Measurements from ENCODE around the gene SHMT2. TPM values are rescaled to one million over a fixed set of nuclear protein-coding genes. Genes with fewer than 3 reads are reported as not detected.

The SHMT2 gene
- total RNA-seq, 1 experiment from 2014 or later, result 280 TPM

- H3K27ac ChIP-seq (ENCODE audit: low read depth, low read length), result no peak overlapping the region
- CTCF ChIA-PET, result no interaction called here
- H3K9ac ChIP-seq (ENCODE audit: low read length), result no peak overlapping the region
- H4K20me1 ChIP-seq (ENCODE audit: insufficient read depth), result no peaks in the 10 kb centered on the region
- no TSS peak for BruUV-seq (replicated peaks)
- intact Hi-C loops (cut with micrococcal nuclease), result no loop called here
- H3K27me3 ChIP-seq (ENCODE audit: insufficient read depth, low read length), result no peaks in the 10 kb centered on the region
- H3K79me2 ChIP-seq (ENCODE audit: insufficient read depth, low read length), result no peaks in the 10 kb centered on the region
- no peak overlapping the region for H2AFZ ChIP-seq (ENCODE audit: low read depth, low read length, poor library complexity, severe bottlenecking)
- TF ChIP-seq MAX (IDR thresholded peaks at IDR 0.05), result no peak
- H3K4me2 ChIP-seq (ENCODE audit: low read length), result no peak overlapping the region
- POLR2A ChIA-PET, result no interaction called here
- no peak for DNase-seq (ENCODE audit: low read depth, low spot score)
- no peak overlapping the region for H3K4me3 ChIP-seq (replicated peaks in 1 of 2; ENCODE audit: low read depth in 1 of 2, low read length in 2 of 2)
- RAD21 ChIA-PET (ENCODE audit: low non-redundant PET in 1 of 2, low total read pairs in 2 of 2, uncharacterized antibody in 2 of 2, unreplicated experiment in 2 of 2), result no interaction called here
- H3K9me2 ChIP-seq (ENCODE audit: insufficient read depth), result no peaks in the 10 kb centered on the region
- no peaks in the 10 kb centered on the region for H3K9me3 ChIP-seq (ENCODE audit: control insufficient read depth in 1 of 2, insufficient read depth in 1 of 2, low read depth in 1 of 2, low read length in 2 of 2)
- H3K4me1 ChIP-seq (ENCODE audit: control insufficient read depth in 1 of 2, insufficient read depth in 2 of 2, low read length in 2 of 2), result peaks cover 6 to 25% of the 10 kb centered on the region in 2 experiments; a peak in 3 of 4 replicates
- no peak for ATAC-seq
- H3K36me3 ChIP-seq (ENCODE audit: control insufficient read depth in 1 of 2, insufficient read depth in 2 of 2, low read length in 2 of 2), result no peaks in the 10 kb centered on the region
Measured at GRCh38 chr12:57220770-57221168, 8.7 kb upstream of the SHMT2 start.

- DNase-seq (ENCODE audit: low read depth, low spot score), result no peak
- TF ChIP-seq ZNF274 (IDR thresholded peaks at IDR 0.05; ENCODE audit: low read depth, low read length), result no peak
- TF ChIP-seq TCF7L2 (IDR thresholded peaks at IDR 0.05; ENCODE audit: borderline replicate concordance, extremely low read depth, insufficient read depth, insufficient read length), result no peak
- no peak for TF ChIP-seq YY1 (IDR thresholded peaks at IDR 0.05; ENCODE audit: extremely low read depth, insufficient replicate concordance, low read depth, low read length)
- TF ChIP-seq CBX3 (IDR thresholded peaks at IDR 0.05; ENCODE audit: low read depth), result no peak
- ChIA-PET CTCF (no interaction called here), RAD21 (ENCODE audit: low non-redundant PET in 1 of 2, low total read pairs in 2 of 2, uncharacterized antibody in 2 of 2, unreplicated experiment in 2 of 2) (no interaction called here), POLR2A (no interaction called here)
- H3K9ac ChIP-seq (ENCODE audit: low read length), result no peak overlapping the region
- no peaks in the 10 kb centered on the region for H3K79me2 ChIP-seq (ENCODE audit: insufficient read depth, low read length)
- no peak overlapping the region for H3K4me2 ChIP-seq (ENCODE audit: low read length)
- no peaks in the 10 kb centered on the region for H4K20me1 ChIP-seq (ENCODE audit: insufficient read depth)
- no peaks in the 10 kb centered on the region for H3K27me3 ChIP-seq (ENCODE audit: insufficient read depth, low read length)
- no peaks in the 10 kb centered on the region for H3K36me3 ChIP-seq (ENCODE audit: control insufficient read depth in 1 of 2, insufficient read depth in 2 of 2, low read length in 2 of 2)
- no peaks in the 10 kb centered on the region for H3K9me2 ChIP-seq (ENCODE audit: insufficient read depth)
- BruUV-seq (replicated peaks), result no TSS peak
- H3K27ac ChIP-seq (ENCODE audit: low read depth, low read length), result no peak overlapping the region
- H2AFZ ChIP-seq (ENCODE audit: low read depth, low read length, poor library complexity, severe bottlenecking), result no peak overlapping the region
- intact Hi-C loops (cut with micrococcal nuclease), result no loop called here
- ATAC-seq, result no peak
- H3K9me3 ChIP-seq (ENCODE audit: control insufficient read depth in 1 of 2, insufficient read depth in 1 of 2, low read depth in 1 of 2, low read length in 2 of 2), result no peaks in the 10 kb centered on the region
- no peak overlapping the region for H3K4me3 ChIP-seq (replicated peaks in 1 of 2; ENCODE audit: low read depth in 1 of 2, low read length in 2 of 2)
- H3K4me1 ChIP-seq (ENCODE audit: control insufficient read depth in 1 of 2, insufficient read depth in 2 of 2, low read length in 2 of 2), result peaks cover under 1 to 19% of the 10 kb centered on the region in 2 experiments; a peak in 3 of 4 replicates
Measured at GRCh38 chr12:57221169-57221917, 8.2 kb upstream of the SHMT2 start.
